Measurements from ENCODE around the gene LAS1L.
"Not testable (repeated sequence)": the region's sequence is repeated elsewhere in the genome, so short reads cannot be mapped to it uniquely, and the experiment has no call there.

LAS1L gene

GRCh38 chrX:65534450-65535292, at the start of gene LAS1L:
Gene LAS1L (minus strand): TSS chrX:65534787. CDS start chrX:65534715, 72 bp downstream.
- Mint-ChIP-seq H3K4me1 (ENCODE audit: low read depth) (peaks cover 11% of the 10 kb centered on the region), H3K9me3 (no peaks in the 10 kb centered on the region), H3K4me3 (peak within 1 kb of the TSS; percentile 100), H3K27ac (peak within 1 kb of the TSS; percentile 97), H3K27me3 (ENCODE audit: low read depth) (no peaks in the 10 kb centered on the region), H3K36me3 (ENCODE audit: low read depth) (peaks cover 4% of the 10 kb centered on the region)

GRCh38 chrX:65582450-65583082, 48.0 kb upstream of the LAS1L start:
- no peak overlapping the region for H3K4me3 Mint-ChIP-seq
- no peak overlapping the region for H3K27ac Mint-ChIP-seq
- no peaks in the 10 kb centered on the region for H3K36me3 Mint-ChIP-seq (ENCODE audit: low read depth)
- H3K9me3 Mint-ChIP-seq, result no peaks in the 10 kb centered on the region
- H3K27me3 Mint-ChIP-seq (ENCODE audit: low read depth), result peaks cover 5% of the 10 kb centered on the region
- peaks cover 9% of the 10 kb centered on the region for H3K4me1 Mint-ChIP-seq (ENCODE audit: low read depth)

- H3K27me3 Mint-ChIP-seq (ENCODE audit: low read depth), result peaks cover 4% of the 10 kb centered on the region
- H3K27ac Mint-ChIP-seq, result no peak overlapping the region
- H3K36me3 Mint-ChIP-seq (ENCODE audit: low read depth), result no peaks in the 10 kb centered on the region
- peaks cover 9% of the 10 kb centered on the region for H3K4me1 Mint-ChIP-seq (ENCODE audit: low read depth)
- no peaks in the 10 kb centered on the region for H3K9me3 Mint-ChIP-seq
- no peak overlapping the region for H3K4me3 Mint-ChIP-seq
Measured at GRCh38 chrX:65581661-65582339, 47.2 kb upstream of the LAS1L start.

GRCh38 chrX:65578346-65578745, 43.8 kb upstream of the LAS1L start:
- no peak overlapping the region for H3K27ac Mint-ChIP-seq
- no peak overlapping the region for H3K4me3 Mint-ChIP-seq
- H3K9me3 Mint-ChIP-seq, result no peaks in the 10 kb centered on the region
- no peaks in the 10 kb centered on the region for H3K27me3 Mint-ChIP-seq (ENCODE audit: low read depth)
- peaks cover 9% of the 10 kb centered on the region for H3K4me1 Mint-ChIP-seq (ENCODE audit: low read depth)
- no peaks in the 10 kb centered on the region for H3K36me3 Mint-ChIP-seq (ENCODE audit: low read depth)

- H3K4me3 Mint-ChIP-seq, result no peak overlapping the region
Measured at GRCh38 chrX:65576160-65576559, 41.6 kb upstream of the LAS1L start.

GRCh38 chrX:65575022-65575421, 40.4 kb upstream of the LAS1L start:
- Mint-ChIP-seq H3K27me3 (ENCODE audit: low read depth) (no peaks in the 10 kb centered on the region), H3K36me3 (ENCODE audit: low read depth) (no peaks in the 10 kb centered on the region), H3K27ac (no peak overlapping the region), H3K9me3 (no peaks in the 10 kb centered on the region), H3K4me1 (ENCODE audit: low read depth) (no peaks in the 10 kb centered on the region), H3K4me3 (no peak overlapping the region)

More at GRCh38 chrX:65576160-65576559, 41.6 kb upstream of the LAS1L start:
- no peaks in the 10 kb centered on the region for H3K27me3 Mint-ChIP-seq (ENCODE audit: low read depth)
- H3K27ac Mint-ChIP-seq, result no peak overlapping the region
- no peaks in the 10 kb centered on the region for H3K4me1 Mint-ChIP-seq (ENCODE audit: low read depth)
- H3K36me3 Mint-ChIP-seq (ENCODE audit: low read depth), result no peaks in the 10 kb centered on the region
- no peaks in the 10 kb centered on the region for H3K9me3 Mint-ChIP-seq

- H3K4me1 Mint-ChIP-seq (ENCODE audit: low read depth), result no peaks in the 10 kb centered on the region
- H3K36me3 Mint-ChIP-seq (ENCODE audit: low read depth), result no peaks in the 10 kb centered on the region
- no peaks in the 10 kb centered on the region for H3K9me3 Mint-ChIP-seq
- H3K27me3 Mint-ChIP-seq (ENCODE audit: low read depth), result no peaks in the 10 kb centered on the region
- no peak overlapping the region for H3K27ac Mint-ChIP-seq
- H3K4me3 Mint-ChIP-seq, result no peak overlapping the region
Measured at GRCh38 chrX:65574356-65574755, 39.8 kb upstream of the LAS1L start.

GRCh38 chrX:65572971-65573370, 38.4 kb upstream of the LAS1L start:
- no peaks in the 10 kb centered on the region for H3K27me3 Mint-ChIP-seq (ENCODE audit: low read depth)
- no peak overlapping the region for H3K27ac Mint-ChIP-seq
- no peaks in the 10 kb centered on the region for H3K9me3 Mint-ChIP-seq
- H3K4me3 Mint-ChIP-seq, result no peak overlapping the region
- no peaks in the 10 kb centered on the region for H3K4me1 Mint-ChIP-seq (ENCODE audit: low read depth)
- H3K36me3 Mint-ChIP-seq (ENCODE audit: low read depth), result peaks cover under 1% of the 10 kb centered on the region

GRCh38 chrX:65562850-65563249, 28.3 kb upstream of the LAS1L start:
- H3K4me3 Mint-ChIP-seq; H3K9me3 Mint-ChIP-seq; H3K4me1 Mint-ChIP-seq (ENCODE audit: low read depth); H3K27ac Mint-ChIP-seq; H3K36me3 Mint-ChIP-seq (ENCODE audit: low read depth); H3K27me3 Mint-ChIP-seq (ENCODE audit: low read depth): not testable (repeated sequence)

GRCh38 chrX:65551489-65552339, 17.1 kb upstream of the LAS1L start:
- Mint-ChIP-seq H3K27ac (no peak overlapping the region), H3K27me3 (ENCODE audit: low read depth) (no peaks in the 10 kb centered on the region), H3K9me3 (no peaks in the 10 kb centered on the region), H3K36me3 (ENCODE audit: low read depth) (no peaks in the 10 kb centered on the region), H3K4me1 (ENCODE audit: low read depth) (no peaks in the 10 kb centered on the region), H3K4me3 (no peak overlapping the region)

- H3K27ac Mint-ChIP-seq, result no peak overlapping the region
- H3K36me3 Mint-ChIP-seq (ENCODE audit: low read depth), result no peaks in the 10 kb centered on the region
- H3K9me3 Mint-ChIP-seq, result no peaks in the 10 kb centered on the region
- no peaks in the 10 kb centered on the region for H3K4me1 Mint-ChIP-seq (ENCODE audit: low read depth)
- no peaks in the 10 kb centered on the region for H3K27me3 Mint-ChIP-seq (ENCODE audit: low read depth)
- H3K4me3 Mint-ChIP-seq, result no peak overlapping the region
Measured at GRCh38 chrX:65551086-65551485, 16.5 kb upstream of the LAS1L start.

- no peaks in the 10 kb centered on the region for H3K27me3 Mint-ChIP-seq (ENCODE audit: low read depth)
- no peak overlapping the region for H3K4me3 Mint-ChIP-seq
Measured at GRCh38 chrX:65545456-65545855, 10.9 kb upstream of the LAS1L start.

GRCh38 chrX:65537229-65537628, 2.6 kb upstream of the LAS1L start:
- Mint-ChIP-seq H3K9me3 (no peaks in the 10 kb centered on the region), H3K36me3 (ENCODE audit: low read depth) (peaks cover 2% of the 10 kb centered on the region), H3K27ac (no peak overlapping the region)

More at GRCh38 chrX:65545456-65545855, 10.9 kb upstream of the LAS1L start:
- Mint-ChIP-seq H3K27ac (no peak overlapping the region), H3K4me1 (ENCODE audit: low read depth) (no peaks in the 10 kb centered on the region), H3K36me3 (ENCODE audit: low read depth) (no peaks in the 10 kb centered on the region), H3K9me3 (no peaks in the 10 kb centered on the region)

GRCh38 chrX:65536291-65536690, 1.7 kb upstream of the LAS1L start:
- no peaks in the 10 kb centered on the region for H3K27me3 Mint-ChIP-seq (ENCODE audit: low read depth)
- H3K9me3 Mint-ChIP-seq, result no peaks in the 10 kb centered on the region
- H3K4me3 Mint-ChIP-seq, result no peak overlapping the region
- H3K27ac Mint-ChIP-seq, result no peak overlapping the region
- H3K4me1 Mint-ChIP-seq (ENCODE audit: low read depth), result peaks cover 11% of the 10 kb centered on the region
- peaks cover 2% of the 10 kb centered on the region for H3K36me3 Mint-ChIP-seq (ENCODE audit: low read depth)

More at GRCh38 chrX:65537229-65537628, 2.6 kb upstream of the LAS1L start:
- Mint-ChIP-seq H3K27me3 (ENCODE audit: low read depth) (no peaks in the 10 kb centered on the region), H3K4me3 (no peak overlapping the region), H3K4me1 (ENCODE audit: low read depth) (peaks cover 11% of the 10 kb centered on the region)
